GM12865 (cell line): ENCODE data around the gene RASSF4.
A peak's percentile ranks its signal among the peaks of the same experiment; 100 is the strongest.

Source experiments
- DNase-seq: peaks from one replicate; pipeline ENCODE4 v3.0.0; 2010; ENCODE audit warnings: low read depth
- H3K4me3 ChIP-seq: 2 replicates; pipeline ENCODE4 v1.5.1; 2011; ENCODE audit warnings: mild to moderate bottlenecking, low read depth, low read length, control low read depth
- TF ChIP-seq, protein P1 (sequence below): IDR thresholded peaks from 2 replicates; pipeline ENCODE4 v1.5.1; 2011; ENCODE audit warnings: low read length, control low read depth, low read depth, inconsistent platforms; ENCODE audit not compliant: insufficient read depth; ENCODE audit errors: missing control alignments

The RASSF4 gene, protein sequence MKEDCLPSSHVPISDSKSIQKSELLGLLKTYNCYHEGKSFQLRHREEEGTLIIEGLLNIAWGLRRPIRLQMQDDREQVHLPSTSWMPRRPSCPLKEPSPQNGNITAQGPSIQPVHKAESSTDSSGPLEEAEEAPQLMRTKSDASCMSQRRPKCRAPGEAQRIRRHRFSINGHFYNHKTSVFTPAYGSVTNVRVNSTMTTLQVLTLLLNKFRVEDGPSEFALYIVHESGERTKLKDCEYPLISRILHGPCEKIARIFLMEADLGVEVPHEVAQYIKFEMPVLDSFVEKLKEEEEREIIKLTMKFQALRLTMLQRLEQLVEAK

DNA sequence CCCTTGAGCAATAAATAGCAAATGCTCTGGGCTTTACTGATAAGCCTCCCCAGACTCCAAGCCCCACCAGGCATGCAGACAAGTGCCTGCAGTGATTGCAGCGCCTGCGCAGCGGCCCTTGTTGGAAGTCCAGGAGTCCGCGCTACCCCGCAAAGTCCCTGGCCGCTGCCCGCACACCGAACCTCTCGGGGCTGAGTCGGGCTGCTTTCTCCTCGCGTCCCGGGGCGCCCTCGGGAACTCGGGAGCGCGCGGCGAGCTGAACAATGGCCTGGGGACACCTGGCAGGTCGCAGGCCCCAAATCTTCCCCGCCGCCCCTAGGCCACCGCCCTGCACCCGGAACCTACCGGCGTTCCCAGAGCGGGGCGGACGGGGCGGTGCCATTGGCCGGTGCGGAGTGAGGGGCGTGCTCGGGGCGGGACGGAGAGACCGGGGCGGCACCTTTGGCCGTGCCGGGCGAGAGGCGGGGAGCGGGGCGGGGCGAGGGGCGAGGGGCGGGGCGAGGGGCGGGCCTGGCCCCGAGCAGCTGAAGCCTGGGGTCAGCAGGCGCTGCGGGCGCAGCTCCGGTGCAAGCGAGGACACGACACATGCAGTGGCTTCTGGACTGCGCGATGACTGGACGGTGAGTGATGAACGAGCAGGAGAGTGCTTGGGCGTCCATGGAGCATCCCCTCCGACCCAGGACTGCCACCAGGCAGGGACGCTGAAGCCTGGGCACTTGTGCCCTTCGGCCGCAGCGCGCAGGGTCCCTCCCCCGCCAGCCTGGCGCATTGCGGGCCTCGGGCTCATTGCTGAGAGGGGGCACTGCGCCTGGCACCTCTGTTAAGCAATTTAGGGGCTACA is at the start of gene RASSF4:
Gene RASSF4, plus strand, starts transcription at position 556 of the 841 bp plus-strand sequence. CDS start 10,401 bp downstream, outside the sequence.
- DNase-seq: peak; percentile 93
- H3K4me3 ChIP-seq: peak within 1 kb of the TSS; percentile 83
- TF ChIP-seq, protein P1, sequence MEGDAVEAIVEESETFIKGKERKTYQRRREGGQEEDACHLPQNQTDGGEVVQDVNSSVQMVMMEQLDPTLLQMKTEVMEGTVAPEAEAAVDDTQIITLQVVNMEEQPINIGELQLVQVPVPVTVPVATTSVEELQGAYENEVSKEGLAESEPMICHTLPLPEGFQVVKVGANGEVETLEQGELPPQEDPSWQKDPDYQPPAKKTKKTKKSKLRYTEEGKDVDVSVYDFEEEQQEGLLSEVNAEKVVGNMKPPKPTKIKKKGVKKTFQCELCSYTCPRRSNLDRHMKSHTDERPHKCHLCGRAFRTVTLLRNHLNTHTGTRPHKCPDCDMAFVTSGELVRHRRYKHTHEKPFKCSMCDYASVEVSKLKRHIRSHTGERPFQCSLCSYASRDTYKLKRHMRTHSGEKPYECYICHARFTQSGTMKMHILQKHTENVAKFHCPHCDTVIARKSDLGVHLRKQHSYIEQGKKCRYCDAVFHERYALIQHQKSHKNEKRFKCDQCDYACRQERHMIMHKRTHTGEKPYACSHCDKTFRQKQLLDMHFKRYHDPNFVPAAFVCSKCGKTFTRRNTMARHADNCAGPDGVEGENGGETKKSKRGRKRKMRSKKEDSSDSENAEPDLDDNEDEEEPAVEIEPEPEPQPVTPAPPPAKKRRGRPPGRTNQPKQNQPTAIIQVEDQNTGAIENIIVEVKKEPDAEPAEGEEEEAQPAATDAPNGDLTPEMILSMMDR: no peak

DNA sequence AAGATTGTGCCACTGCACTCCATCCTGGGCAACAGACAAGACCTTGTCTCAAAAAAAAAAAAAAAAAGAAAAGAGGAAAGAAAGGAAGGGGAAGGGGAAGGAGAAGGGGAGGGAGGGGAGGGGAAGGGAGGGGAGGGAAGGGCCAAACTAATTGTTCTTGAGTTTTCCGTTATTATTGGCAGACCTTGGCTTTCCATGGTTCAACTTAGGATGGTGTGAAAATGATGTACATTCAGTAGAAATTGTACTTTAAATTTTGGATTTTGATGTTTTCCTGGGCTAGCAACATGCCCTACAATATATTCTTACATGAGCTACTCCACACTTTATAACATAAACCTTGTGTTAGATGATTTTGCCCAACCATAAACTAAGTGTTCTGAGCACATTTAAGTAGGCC is 49.7 kb upstream of the RASSF4 start:
- no peak for DNase-seq
- no peak overlapping the region for H3K4me3 ChIP-seq
- TF ChIP-seq, protein P1: no peak

DNA sequence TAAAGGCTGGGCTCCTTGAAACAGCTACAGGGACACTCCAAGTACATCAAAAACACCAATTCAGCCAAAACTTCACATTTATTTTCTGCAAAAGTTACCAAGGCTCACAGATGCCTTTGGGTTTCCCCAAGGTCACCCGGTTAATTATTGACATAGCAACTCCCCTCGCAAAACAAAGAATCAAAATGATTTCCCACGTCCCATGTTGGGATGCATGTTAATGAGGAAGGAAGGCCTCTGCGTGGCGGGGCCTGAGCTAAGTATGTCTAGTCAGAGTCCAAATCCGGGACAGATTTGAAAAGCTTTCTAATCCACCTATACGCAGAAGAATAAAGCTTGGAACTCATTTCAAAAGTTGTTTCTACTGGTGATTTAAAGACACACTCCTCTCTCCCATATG is 49.0 kb upstream of the RASSF4 start:
- TF ChIP-seq, protein P1: no peak
- no peak for DNase-seq
- no peak overlapping the region for H3K4me3 ChIP-seq

DNA sequence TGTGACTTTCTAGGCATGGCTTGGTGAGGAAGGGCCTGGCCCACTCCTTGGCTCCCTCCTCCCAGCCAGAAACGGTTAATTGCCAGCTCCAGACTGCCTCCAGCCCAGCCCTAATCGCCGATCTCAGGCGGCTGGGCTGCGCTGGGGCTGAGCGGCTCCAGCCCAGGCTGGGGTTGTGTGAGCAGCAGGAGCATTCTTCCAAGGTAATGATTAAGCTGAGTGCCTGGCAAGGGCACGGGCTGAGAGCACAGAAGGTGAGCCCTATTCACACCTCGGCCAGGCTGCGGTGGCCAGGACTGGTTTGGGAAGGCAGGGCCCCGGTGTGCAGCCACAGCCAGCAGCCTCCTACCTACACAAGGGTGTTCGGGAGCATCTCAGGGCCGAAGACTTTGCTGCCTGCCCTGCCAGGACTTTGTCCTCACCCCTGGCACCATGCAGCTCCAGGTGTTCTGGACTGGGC is 48.5 kb upstream of the RASSF4 start, which contains the start of gene TMEM72:
Gene TMEM72, plus strand, starts transcription at position 257 of the 460 bp plus-strand sequence. Its CDS starts 176 bp downstream, at position 433.
- no peak within 1 kb of the TSS for H3K4me3 ChIP-seq
- DNase-seq: no peak
- TF ChIP-seq, protein P1: no peak

DNA sequence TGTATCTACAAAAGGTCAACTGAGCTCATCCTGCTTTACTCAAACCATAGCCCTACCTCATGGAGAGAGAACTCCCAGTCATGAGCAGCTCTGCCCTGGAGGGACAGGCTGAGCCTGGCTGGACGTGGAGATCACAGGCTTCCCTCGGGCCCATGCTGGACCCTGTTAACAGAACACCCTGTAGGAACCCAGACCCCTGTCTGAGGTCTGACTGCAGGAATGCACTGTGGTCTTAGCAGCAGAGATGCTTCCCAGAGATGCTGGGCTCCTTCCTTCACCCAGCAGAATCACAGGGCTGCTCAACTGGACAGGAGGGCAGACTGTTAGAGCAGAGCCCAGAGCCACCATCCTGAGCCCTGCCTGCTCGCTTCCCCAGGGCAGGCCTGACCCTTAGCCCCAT is 47.7 kb upstream of the RASSF4 start:
- DNase-seq: no peak
- no peak overlapping the region for H3K4me3 ChIP-seq
- TF ChIP-seq, protein P1: no peak

DNA sequence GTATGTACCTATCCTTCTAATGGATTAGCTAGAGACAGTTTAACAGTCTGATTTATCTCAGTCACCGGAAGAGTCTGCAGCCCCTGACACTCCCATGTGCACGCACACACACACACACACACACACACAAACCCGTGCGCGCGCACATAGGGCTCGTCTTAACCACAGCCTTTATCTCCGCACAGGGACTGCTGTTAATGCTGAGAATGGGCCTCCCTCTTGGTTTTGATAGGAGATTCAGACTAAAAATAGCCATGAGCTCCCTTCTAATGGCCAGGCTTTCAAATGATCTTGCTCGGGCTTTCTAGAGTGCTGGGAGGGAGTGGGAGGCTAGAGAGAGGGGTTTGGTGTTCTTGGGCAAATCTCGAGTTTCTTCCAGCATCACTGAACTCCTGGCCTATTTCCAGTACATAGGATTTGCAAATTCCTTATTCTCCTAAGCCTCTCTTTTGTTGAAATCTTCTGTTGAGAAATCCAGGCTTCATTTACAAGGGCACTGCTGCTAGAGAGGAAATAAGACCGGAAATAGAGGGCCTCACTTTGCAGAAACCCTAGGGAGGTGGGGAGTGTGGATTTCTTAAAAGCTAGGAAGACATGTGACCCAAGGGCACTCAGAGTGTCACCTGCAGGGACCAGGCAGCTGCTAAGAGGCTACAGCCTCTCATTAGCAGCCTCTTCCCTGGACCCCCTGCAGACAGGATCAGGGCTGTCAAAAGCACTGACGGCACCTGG is 46.1 kb upstream of the RASSF4 start:
- H3K4me3 ChIP-seq: no peak overlapping the region
- DNase-seq: no peak
- TF ChIP-seq, protein P1: no peak
